ENCODE measurements around the gene CHST6. TPM values are rescaled to one million over a fixed set of nuclear protein-coding genes. Genes with fewer than 3 reads are reported as not detected.
"Not testable (repeated sequence)": the region's sequence is repeated elsewhere in the genome, so short reads cannot be mapped to it uniquely, and the experiment has no call there.

The CHST6 gene
- total RNA-seq (2014; rRNA removed) (0.35 and 0.91 TPM in 2 replicates), Bru-seq, nascent RNA (percentile 24 among the genes with signal in this experiment), BruChase-seq, experiment 1, labeled RNA remaining after a 6-hour chase (percentile 39 among the genes with signal in this experiment), BruChase-seq, experiment 2, labeled RNA remaining after a 2-hour chase (percentile 33 among the genes with signal in this experiment)
- long read RNA-seq: 0 reads

DNA sequence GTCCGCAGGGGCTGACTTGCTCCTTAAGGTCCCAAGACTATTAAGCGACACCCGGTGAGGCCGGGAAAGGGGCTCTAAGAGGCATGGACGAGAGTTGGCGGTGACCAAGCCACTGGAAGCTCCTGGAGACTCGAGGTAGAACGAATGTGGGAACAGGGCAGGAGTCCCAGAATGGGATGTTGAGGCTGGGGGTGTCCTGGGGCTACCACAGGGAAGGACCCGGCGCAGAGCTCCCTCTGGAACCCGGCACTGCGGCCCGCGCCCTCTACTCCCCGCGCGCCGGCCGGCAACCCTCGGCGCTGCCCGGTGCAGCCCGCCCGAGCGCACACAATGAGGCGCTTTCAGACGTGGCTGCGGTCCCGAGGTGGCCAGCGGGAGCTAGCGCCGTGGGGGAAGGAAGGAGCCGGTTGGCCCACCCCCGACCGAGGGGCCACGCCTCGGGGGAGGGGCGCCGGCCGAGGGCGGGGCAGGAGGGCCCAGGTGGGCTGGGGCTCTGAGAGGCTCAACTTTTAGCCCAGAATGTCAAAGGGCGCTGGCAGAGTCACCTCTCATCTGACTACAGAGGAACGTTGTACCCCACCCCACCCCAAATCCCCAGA, at the start of gene CHST6:
CHST6 (minus strand) TSS at position 366 of the 599 bp plus-strand sequence. CDS start 15,613 bp downstream, outside the sequence.
- no peak within 1 kb of the TSS for H3K27ac ChIP-seq (ENCODE audit: low read length)
- CTCF ChIA-PET: no interaction called here
- TF ChIP-seq EZH2phosphoT487 (IDR thresholded peaks at IDR 0.05; ENCODE audit: borderline replicate concordance, low read length) (no peak), EZH2 (IDR thresholded peaks at IDR 0.05; ENCODE audit: low read length, unreplicated experiment) (no peak)
- TF ChIP-seq, protein P1, sequence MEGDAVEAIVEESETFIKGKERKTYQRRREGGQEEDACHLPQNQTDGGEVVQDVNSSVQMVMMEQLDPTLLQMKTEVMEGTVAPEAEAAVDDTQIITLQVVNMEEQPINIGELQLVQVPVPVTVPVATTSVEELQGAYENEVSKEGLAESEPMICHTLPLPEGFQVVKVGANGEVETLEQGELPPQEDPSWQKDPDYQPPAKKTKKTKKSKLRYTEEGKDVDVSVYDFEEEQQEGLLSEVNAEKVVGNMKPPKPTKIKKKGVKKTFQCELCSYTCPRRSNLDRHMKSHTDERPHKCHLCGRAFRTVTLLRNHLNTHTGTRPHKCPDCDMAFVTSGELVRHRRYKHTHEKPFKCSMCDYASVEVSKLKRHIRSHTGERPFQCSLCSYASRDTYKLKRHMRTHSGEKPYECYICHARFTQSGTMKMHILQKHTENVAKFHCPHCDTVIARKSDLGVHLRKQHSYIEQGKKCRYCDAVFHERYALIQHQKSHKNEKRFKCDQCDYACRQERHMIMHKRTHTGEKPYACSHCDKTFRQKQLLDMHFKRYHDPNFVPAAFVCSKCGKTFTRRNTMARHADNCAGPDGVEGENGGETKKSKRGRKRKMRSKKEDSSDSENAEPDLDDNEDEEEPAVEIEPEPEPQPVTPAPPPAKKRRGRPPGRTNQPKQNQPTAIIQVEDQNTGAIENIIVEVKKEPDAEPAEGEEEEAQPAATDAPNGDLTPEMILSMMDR (conservative IDR thresholded peaks at IDR 0.05; ENCODE audit: low read depth, low read length): no peak

DNA sequence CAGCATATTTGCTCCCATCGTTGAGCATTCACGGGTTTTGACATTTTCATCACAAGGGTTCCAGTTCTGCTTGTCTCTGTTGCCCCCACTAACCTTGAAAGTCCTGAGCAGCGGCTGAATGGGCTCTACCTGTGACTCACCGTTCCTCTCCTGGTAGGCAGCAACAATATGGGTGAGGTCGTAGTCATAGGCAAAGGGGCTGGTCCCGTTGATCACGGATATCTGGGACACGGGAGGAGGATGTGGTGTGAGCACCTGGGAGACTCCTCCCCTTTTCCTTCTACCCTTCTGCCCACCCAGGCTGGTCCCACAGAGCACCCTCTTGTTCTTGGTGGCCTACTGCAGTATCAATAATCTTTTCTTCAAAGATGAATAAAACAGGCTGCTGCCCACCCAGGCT, 47.2 kb upstream of the CHST6 start:
- not testable (repeated sequence) for ATAC-seq

More for the DNA sequence above, at the start of gene CHST6:
- H3K4me3 ChIP-seq (ENCODE audit: low read length): no peak within 1 kb of the TSS
- no peaks in the 10 kb centered on the region for H3K9me2 ChIP-seq (replicated peaks; ENCODE audit: low read length)
- peaks cover 5% of the 10 kb centered on the region; the same call in 1 of the 2 replicates for H3K4me1 ChIP-seq (ENCODE audit: insufficient read depth, low read length)
- H3K9ac ChIP-seq (ENCODE audit: low read length): no peak within 1 kb of the TSS
- POLR2A ChIA-PET (ENCODE audit: unreplicated experiment): no interaction called here
- H3K79me2 ChIP-seq (ENCODE audit: low read length): no peaks in the 10 kb centered on the region
- H3K9me3 ChIP-seq (ENCODE audit: low read length): no peaks in the 10 kb centered on the region
- ATAC-seq (no peak), DNase-seq (no peak)
- intact Hi-C loops (cut with micrococcal nuclease): no loop called here
- H4K20me1 ChIP-seq (ENCODE audit: low read length): no peaks in the 10 kb centered on the region
- H3K36me3 ChIP-seq (ENCODE audit: low read depth, low read length): no peaks in the 10 kb centered on the region
- H3K27me3 ChIP-seq (ENCODE audit: low read length): no peaks in the 10 kb centered on the region
- no peaks in the 10 kb centered on the region for H3F3A ChIP-seq (ENCODE audit: low read length, unreplicated experiment)
- H3K4me2 ChIP-seq (ENCODE audit: low read length): no peak within 1 kb of the TSS
- no TSS peak for BruUV-seq (replicated peaks)
- no peak within 1 kb of the TSS for H2AFZ ChIP-seq (ENCODE audit: low read length)

DNA sequence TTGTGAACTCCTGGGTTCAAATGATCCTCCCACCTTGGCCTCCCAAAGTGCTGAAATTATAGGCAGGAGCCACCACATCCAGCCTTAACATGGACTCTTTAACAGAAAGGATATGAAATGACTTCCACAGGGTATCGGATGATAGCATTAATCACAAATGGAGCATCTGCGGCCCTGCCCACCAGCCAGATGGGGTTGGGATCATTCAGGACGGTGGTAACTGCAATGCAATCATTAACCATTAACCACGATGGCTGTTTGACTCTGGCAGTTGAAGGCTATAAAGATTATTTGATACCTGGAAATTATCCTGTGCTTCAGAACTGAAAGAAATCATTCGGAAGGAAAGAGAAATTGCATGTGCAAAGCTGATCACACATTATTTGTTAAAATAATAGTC, 46.0 kb upstream of the CHST6 start:
- CTCF ChIA-PET: no interaction called here
- ATAC-seq: no peak

More for the DNA sequence above, 47.2 kb upstream of the CHST6 start:
- H2AFZ ChIP-seq (ENCODE audit: low read length); H3K9ac ChIP-seq (ENCODE audit: low read length); H3K79me2 ChIP-seq (ENCODE audit: low read length); H3K9me2 ChIP-seq (replicated peaks; ENCODE audit: low read length); H3F3A ChIP-seq (ENCODE audit: low read length, unreplicated experiment); H3K27ac ChIP-seq (ENCODE audit: low read length); CTCF ChIA-PET; BruUV-seq (replicated peaks); H3K36me3 ChIP-seq (ENCODE audit: low read depth, low read length); H3K9me3 ChIP-seq (ENCODE audit: low read length); DNase-seq; H3K4me1 ChIP-seq (ENCODE audit: insufficient read depth, low read length); H3K27me3 ChIP-seq (ENCODE audit: low read length); H3K4me3 ChIP-seq (ENCODE audit: low read length); POLR2A ChIA-PET (ENCODE audit: unreplicated experiment); H4K20me1 ChIP-seq (ENCODE audit: low read length); H3K4me2 ChIP-seq (ENCODE audit: low read length); intact Hi-C loops (cut with micrococcal nuclease): not testable (repeated sequence)

DNA sequence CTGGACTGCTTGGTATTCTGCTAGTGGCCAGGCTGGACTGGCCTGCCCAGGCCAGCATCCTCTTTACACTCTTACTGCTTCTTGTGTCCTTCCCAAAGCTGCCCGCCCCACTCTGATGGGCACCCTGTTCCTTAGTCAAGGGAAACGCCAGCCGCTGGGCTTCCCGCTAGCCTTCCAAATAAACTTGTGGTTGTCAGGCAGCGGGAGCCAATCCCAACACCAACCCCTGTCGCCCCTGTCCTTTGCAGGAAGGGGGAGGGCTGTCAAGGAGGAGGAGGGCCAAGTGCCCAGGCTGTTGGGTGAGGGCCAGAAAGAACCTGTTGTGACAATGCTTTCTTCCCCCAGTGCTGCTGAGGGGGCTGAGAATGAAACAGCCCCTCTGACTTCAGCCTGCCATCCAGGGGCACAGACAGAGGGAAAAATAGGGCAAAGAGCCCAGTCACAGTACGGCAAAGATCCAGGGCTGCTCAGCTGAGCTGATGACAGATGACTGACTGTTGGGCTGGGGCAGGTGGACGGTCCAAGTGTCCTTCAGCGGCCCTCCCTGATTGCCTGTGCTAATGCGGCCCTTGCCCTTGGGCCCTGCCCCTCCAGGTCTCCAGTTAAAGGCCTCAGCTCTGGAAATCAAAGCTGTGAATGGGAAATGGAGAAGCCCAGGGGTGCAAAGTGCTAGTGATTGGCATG, 43.8 kb upstream of the CHST6 start:
- H3K27me3 ChIP-seq (ENCODE audit: low read length); H4K20me1 ChIP-seq (ENCODE audit: low read length); H3K27ac ChIP-seq (ENCODE audit: low read length); BruUV-seq (replicated peaks); H3K79me2 ChIP-seq (ENCODE audit: low read length); intact Hi-C loops (cut with micrococcal nuclease); H3K9me3 ChIP-seq (ENCODE audit: low read length); H3K4me3 ChIP-seq (ENCODE audit: low read length); DNase-seq; H3K9ac ChIP-seq (ENCODE audit: low read length); H2AFZ ChIP-seq (ENCODE audit: low read length); CTCF ChIA-PET; POLR2A ChIA-PET (ENCODE audit: unreplicated experiment); H3K36me3 ChIP-seq (ENCODE audit: low read depth, low read length); H3K4me2 ChIP-seq (ENCODE audit: low read length); H3K9me2 ChIP-seq (replicated peaks; ENCODE audit: low read length); H3K4me1 ChIP-seq (ENCODE audit: insufficient read depth, low read length); H3F3A ChIP-seq (ENCODE audit: low read length, unreplicated experiment): not testable (repeated sequence)
- ATAC-seq: 0 out of 2 replicates have a peak, but pooled peaks have one; percentile 24

More for the DNA sequence above, 46.0 kb upstream of the CHST6 start:
- Histone ChIP-seq H3K4me1 (ENCODE audit: insufficient read depth, low read length) (no peaks in the 10 kb centered on the region), H3K4me3 (ENCODE audit: low read length) (no peak overlapping the region), H3K9me2 (replicated peaks; ENCODE audit: low read length) (no peaks in the 10 kb centered on the region), H3K9ac (ENCODE audit: low read length) (no peak overlapping the region), H3K27ac (ENCODE audit: low read length) (no peak overlapping the region), H2AFZ (ENCODE audit: low read length) (no peak overlapping the region), H3K27me3 (ENCODE audit: low read length) (no peaks in the 10 kb centered on the region), H3K36me3 (ENCODE audit: low read depth, low read length) (no peaks in the 10 kb centered on the region), H3K4me2 (ENCODE audit: low read length) (no peak overlapping the region), H3K79me2 (ENCODE audit: low read length) (no peaks in the 10 kb centered on the region), H4K20me1 (ENCODE audit: low read length) (no peaks in the 10 kb centered on the region), H3F3A (ENCODE audit: low read length, unreplicated experiment) (no peaks in the 10 kb centered on the region), H3K9me3 (ENCODE audit: low read length) (no peaks in the 10 kb centered on the region)
- POLR2A ChIA-PET (ENCODE audit: unreplicated experiment): no interaction called here
- TF ChIP-seq EZH2 (IDR thresholded peaks at IDR 0.05; ENCODE audit: low read length, unreplicated experiment) (no peak), EZH2phosphoT487 (IDR thresholded peaks at IDR 0.05; ENCODE audit: borderline replicate concordance, low read length) (no peak)
- TF ChIP-seq, protein P1 (conservative IDR thresholded peaks at IDR 0.05; ENCODE audit: low read depth, low read length): no peak
- intact Hi-C loops (cut with micrococcal nuclease): no loop called here
- no peak for DNase-seq
- no TSS peak for BruUV-seq (replicated peaks)
